Adipose tissue (tissue), 3 donors: Measurements from ENCODE around the gene COX7A2L. TPM values are rescaled to one million over a fixed set of nuclear protein-coding genes. Genes with fewer than 3 reads are reported as not detected.

Experiments
- H3K27ac ChIP-seq: one replicate; pipeline ENCODE4 v1.5.1; 2013; ENCODE audit warnings: low read depth, low read length
- WGBS, 3 donors: extraction: QIAGEN DNeasy Blood & Tissue Kit; methylation state at CpG; one replicate each; pipeline ENCODE4 v1.1.7; 2013; 5-methylcytosine and 5-hydroxymethylcytosine counted together
- polyA plus RNA-seq, 3 donors: library from polyadenylated mRNA; stranded (reverse); fragments of 200-250 nt; gene quantifications; one replicate each; pipeline ENCODE4 v1.2.3, GENCODE V29; 2013
- donor health status: healthy with polysubstance abuse.
- donor health status: Bipolar disorder and iron deficiency.
- donor health status: healthy.

Gene COX7A2L
- polyA plus RNA-seq, 3 donors, result 72.0 to 137 (median 99.4) TPM

DNA sequence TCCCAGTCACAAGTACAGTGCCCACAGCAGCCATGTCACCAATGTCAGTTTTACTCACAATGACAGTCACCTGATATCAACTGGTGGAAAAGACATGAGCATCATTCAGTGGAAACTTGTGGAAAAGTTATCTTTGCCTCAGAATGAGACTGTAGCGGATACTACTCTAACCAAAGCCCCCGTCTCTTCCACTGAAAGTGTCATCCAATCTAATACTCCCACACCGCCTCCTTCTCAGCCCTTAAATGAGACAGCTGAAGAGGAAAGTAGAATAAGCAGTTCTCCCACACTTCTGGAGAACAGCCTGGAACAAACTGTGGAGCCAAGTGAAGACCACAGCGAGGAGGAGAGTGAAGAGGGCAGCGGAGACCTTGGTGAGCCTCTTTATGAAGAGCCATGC lies 31.3 kb downstream of the COX7A2L start:
- WGBS, 3 donors, result 88 to 96% (median 95%) methylated on average over 5 of the region's 5 CpGs
- H3K27ac ChIP-seq, result no peak overlapping the region

DNA sequence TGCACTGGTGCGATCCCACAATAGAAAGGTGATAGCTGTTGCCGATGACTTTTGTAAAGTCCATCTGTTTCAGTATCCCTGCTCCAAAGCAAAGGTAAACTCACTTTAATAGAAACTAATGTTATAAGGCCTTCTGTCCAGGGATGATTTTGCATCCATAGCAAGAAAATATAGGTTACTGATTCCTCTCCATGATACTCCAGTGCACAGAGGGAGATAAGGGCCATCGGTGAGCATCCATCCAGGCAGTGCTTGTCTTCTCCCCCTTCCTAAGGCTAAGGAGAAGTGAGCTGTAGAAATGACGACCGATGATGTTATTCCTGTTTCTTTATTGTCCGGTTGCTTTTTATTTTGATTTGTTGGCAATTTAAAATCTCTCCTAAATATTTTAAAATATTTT lies 32.1 kb downstream of the COX7A2L start:
- 89 to 96% (median 93%) methylated on average over 6 of the region's 6 CpGs for WGBS, 3 donors

DNA sequence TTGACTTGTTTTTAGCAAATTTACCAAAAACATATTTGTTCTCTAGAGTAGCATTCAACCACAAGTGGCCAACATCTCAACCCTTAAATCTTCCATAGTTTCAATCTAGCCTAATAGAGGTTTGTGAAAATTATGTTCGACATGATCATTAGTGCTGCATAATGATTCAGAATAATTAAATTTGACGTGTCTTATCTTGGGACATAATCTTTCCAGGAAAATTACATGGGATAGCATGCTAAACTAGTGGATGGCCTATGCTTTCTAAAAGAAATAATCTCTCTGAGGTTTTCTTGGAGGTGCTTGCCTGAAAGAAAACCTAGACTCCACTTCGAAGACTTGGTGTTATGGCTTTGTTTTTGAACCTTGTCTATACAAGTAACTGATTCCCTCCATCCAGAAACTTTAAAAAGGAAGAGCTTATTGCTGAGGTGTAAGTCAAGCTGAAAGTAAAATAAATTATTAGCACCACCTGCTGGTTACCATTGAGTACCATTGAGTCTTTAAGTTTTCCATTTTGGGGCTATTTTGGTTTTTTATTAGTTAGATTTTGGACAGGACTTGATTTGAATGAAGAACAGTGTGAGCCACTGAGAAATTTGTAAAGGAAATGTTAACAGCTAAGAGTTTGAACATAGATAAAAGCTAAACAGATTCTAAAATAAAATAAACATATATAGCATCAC lies 32.7 kb downstream of the COX7A2L start:
- no peak overlapping the region for H3K27ac ChIP-seq
- WGBS, 3 donors, result 58 to 79% (median 78%) methylated on average over 3 of the region's 3 CpGs

More for the DNA sequence above, 32.1 kb downstream of the COX7A2L start:
- H3K27ac ChIP-seq, result no peak overlapping the region

DNA sequence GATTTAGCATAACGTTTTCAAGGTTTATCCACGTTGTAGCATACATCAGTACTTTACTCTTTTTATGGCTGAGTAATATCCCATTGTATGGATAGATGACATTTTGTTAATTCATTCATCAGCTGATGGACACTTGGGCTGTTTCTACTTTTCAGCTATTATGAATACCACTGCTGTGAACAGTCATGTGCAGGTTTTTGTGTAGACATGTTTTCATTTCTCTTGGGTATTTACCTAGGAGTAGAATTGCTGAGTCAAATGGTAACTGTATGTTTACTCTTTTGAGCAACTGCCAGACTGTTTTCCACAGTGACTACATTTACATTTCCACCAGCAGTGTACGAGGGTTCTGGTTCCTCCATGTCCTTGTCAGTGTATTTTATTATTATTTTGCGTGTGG lies 33.9 kb downstream of the COX7A2L start:
- H3K27ac ChIP-seq, result no peak overlapping the region
- 45 to 91% (median 76%) methylated on average over 4 of the region's 4 CpGs for WGBS, 3 donors

DNA sequence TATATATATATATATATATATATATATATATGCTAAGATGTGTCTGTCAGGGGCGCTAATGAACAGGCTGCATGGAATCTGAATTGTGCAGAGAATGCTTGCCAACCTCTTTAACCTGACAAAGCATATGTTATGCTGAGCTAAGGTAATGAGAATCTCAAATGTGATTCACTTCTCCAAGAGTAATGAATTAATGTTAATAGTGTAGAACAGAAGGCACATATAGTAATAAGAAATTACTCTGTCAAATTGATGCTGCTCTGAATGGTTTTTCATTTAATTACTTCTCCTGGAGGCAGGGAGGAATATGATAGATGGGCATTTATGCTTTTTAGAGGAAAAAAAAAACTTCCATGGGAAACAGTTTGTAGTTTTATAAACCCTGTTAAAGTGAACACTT lies 35.4 kb downstream of the COX7A2L start:
- 86 to 95% (median 91%) methylated on average over 1 of the region's 1 CpG for WGBS, 3 donors
- no peak overlapping the region for H3K27ac ChIP-seq

DNA sequence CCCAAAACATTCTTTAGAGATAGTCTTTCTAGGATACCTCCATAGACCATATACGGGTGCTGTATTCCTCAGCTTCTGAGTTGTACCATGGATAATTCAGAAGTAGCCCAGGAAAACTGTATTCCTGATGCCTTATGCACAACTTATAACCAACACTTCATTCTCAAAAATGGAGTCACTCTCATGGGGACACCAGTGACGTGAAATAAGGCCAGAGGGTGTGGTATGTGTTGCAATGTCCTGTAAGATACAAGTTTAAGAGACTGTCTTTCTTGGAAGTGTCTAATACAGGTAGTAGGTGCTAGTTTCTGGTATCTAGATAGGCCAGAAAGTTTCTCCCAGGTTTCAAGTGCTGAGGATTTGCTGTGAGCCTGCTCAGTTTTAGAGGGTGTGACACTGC lies 36.1 kb downstream of the COX7A2L start:
- WGBS, 3 donors, result 70 to 97% (median 76%) methylated on average over 2 of the region's 2 CpGs

DNA sequence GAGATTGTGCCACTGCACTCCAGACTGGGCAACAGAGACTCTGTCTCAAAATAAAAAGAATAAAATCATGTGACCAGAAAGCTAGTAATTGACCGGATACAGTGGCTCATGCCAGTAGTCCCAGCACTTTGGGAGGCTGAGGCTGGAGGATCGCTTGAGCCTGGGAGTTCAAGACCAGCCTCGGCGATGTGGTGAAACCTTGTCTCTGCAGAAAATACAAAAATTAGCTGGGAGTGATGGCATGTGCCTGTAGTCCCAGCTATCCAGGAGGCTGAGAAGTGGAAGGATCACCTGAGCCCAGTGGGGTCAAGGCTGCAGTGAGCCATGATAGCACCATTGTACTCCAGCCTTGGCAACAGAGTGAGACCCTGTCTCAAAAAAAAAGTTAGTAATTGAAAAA lies 36.8 kb downstream of the COX7A2L start:
- H3K27ac ChIP-seq, result no peak overlapping the region
- WGBS, 3 donors, result 96 to 98% (median 98%) methylated on average over 4 of the region's 4 CpGs

More for the DNA sequence above, 36.1 kb downstream of the COX7A2L start:
- no peak overlapping the region for H3K27ac ChIP-seq

DNA sequence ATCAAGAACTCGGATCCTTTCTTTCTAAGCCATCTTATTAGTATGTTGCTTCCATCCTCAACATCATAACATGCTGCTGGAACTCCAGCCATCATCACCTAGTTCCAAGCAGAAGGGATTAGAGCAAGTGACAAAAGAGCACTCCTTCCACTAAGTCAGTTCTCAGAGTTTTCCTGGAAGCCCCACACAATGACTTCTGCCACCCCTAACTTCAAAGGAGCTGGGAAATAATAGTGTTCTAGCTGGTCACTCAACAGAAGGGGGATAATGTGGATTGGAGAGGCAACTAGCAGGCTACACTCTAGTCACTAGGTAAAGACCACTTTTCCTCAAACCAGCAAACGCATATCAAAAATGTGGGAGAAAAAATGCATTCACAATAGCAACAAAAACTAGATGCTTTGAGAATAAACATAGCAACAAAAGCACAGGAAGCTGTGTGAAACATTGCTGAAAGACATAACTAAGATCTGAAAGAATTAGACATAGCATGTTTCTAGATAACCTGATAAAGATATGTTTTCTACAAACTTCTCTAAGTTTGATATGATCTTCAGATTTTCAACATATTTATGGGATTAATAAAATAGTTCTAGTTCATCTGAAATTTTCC lies 39.5 kb downstream of the COX7A2L start:
- WGBS, 3 donors, result 74 to 89% (median 86%) methylated on average over 2 of the region's 2 CpGs
- no peak overlapping the region for H3K27ac ChIP-seq

DNA sequence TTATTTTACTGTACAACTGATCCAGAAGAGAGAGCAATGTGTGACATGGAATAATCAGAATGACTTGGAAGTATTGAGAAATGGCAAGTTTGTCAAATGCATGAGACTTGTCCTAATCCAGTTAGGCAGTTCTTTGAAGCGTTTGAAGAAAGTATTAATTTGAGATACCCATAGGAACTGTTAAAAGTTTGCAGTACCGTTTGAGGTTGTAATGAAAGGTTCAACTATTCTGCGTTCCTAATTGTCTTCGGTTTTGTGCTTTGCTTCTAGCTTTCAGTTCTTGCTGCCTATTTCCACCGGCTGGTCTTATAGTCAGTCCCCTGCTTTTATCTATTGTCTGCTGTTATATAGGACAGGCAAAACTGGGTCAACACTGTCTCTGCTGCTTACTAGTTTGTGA lies 41.8 kb downstream of the COX7A2L start:
- 91 to 97% (median 96%) methylated on average over 5 of the region's 5 CpGs for WGBS, 3 donors
- no peak overlapping the region for H3K27ac ChIP-seq

DNA sequence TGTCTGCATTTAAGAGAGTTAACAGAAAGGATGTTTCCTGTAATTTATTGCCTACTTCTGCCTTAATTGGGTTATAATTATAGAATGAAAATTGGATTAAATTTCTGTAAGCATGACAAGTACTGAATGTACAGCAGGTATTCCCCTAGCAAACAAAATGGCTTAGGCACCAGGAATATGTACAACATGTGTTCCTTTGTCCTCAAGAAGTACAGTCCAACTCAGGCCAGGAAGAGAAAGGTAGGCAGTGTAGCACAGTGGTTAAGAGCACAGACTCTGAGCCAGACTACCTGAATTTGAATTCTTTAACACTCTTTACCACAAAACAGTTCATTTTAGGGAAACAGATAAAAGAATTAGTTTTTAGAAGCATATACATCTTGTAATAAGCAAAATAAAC lies 43.1 kb downstream of the COX7A2L start:
- no peak overlapping the region for H3K27ac ChIP-seq

DNA sequence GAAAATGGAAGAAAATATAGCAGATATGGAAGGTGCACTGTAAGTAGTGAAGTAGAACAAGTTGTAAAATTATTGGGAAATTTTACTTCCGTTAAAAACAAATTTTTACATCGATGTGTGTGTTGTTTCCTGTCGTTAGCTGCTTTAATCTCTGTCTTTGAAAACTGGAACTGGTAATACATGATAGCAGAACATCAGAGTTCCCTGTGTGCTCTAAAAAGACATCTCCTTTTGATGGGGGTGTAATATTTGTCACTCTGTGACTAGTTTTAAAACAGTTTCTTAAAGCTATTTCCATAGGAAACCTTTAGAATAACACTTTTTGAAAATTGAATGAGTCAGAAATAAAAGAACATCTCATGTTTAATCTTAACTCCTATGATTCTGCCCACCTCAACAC lies 43.5 kb downstream of the COX7A2L start:
- H3K27ac ChIP-seq, result no peak overlapping the region
- 67 to 90% (median 83%) methylated on average over 3 of the region's 3 CpGs for WGBS, 3 donors

DNA sequence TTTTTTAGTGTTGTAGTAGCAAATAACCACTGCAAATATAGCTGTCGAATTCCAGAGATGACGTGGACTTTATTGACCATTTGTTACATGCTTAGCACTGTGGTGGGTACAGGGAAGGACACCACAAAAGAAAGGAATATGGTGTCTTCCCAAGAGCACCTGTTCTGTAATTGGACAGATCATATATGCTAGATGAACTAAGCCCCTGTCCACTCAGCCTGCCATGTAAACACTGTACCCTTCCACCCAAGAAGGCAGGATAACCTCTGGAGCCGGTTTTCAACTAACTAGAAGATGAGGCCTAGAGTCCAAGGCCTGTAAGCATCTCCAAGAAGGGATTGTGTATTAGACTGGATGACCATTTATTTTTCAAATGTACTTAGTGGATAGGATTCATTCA lies 44.1 kb downstream of the COX7A2L start:
- H3K27ac ChIP-seq, result no peak overlapping the region
- WGBS, 3 donors, result 65 to 96% (median 86%) methylated on average over 3 of the region's 3 CpGs

DNA sequence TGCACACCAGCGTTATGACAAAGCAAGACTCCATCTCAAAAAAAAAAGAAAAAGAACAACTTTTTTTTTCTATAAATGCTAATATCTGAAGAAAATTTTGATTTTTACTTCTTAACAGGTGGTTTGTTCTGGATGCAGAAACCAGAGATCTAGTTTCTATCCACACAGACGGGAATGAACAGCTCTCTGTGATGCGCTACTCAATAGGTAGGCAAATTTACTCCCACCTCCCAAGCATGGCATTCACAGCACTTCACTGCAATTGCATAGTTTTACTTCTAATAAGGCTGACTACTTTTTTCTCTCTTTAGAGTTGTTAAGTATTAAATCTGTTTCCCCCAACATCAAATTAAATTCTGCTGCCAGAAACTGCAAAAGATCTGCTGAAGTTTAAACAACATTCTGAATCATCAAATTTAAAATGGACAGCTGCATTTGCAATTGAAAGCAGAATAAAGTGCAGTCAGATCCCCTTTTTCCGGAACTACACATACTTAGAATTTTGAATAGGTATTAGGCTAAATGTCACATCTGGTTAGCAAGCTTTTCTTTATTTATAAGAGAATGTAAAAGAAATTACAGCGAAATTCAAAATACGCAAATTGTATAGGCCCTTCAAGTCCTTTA lies 45.1 kb downstream of the COX7A2L start:
- 93 to 98% (median 94%) methylated on average over 6 of the region's 6 CpGs for WGBS, 3 donors
- H3K27ac ChIP-seq, result no peak overlapping the region

DNA sequence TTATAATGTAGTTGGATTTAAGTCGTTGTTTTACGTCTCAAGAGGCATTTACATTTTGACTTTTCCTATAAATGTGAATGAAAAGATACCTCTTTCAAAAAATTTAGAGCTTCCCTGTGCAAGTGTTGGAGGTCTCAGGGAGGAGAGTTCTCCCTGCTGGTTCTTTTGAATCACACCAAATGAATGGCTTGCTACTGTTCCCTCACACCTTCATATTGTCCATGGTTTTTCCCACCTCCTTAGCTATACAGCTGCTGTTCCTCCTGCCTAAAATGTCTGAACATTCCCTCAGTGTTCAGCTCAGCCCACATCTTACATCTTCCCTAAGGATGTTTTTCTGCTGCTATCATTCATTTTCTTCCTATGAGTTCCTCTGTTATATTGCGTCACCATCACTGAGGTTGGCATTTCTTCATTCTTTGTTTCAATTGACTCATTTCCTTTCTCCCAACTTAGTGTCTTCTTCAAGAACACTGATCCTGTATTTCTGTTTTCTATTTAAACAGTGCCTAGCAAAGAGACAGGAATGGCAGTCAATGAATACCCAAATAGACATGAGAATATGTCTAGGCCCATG lies 46.0 kb downstream of the COX7A2L start:
- 81 to 96% (median 85%) methylated on average over 3 of the region's 3 CpGs for whole genome bisulfite sequencing, 3 donors

DNA sequence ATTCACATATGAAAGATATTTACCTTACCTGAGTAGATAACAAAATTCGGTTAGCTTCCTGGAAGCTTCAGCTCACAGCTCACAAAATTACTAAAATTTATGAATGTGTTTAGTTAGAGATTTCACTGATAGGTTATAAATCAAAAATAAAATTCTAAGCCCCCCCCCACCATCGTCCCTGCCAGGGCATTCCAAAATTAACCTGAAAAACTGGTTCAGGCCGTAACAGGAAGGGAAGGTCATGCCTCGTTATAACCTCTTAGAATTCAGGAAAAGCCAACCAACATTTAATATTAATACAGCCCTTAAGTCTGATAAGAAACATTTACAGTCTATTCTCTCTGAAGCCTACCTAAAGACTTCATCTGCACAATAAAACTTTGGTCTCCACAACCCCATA lies 48.9 kb downstream of the COX7A2L start:
- WGBS, 3 donors, result 34 to 88% (median 82%) methylated on average over 4 of the region's 4 CpGs
- no peak overlapping the region for H3K27ac ChIP-seq

More for the DNA sequence above, 46.0 kb downstream of the COX7A2L start:
- no peak overlapping the region for H3K27ac ChIP-seq

DNA sequence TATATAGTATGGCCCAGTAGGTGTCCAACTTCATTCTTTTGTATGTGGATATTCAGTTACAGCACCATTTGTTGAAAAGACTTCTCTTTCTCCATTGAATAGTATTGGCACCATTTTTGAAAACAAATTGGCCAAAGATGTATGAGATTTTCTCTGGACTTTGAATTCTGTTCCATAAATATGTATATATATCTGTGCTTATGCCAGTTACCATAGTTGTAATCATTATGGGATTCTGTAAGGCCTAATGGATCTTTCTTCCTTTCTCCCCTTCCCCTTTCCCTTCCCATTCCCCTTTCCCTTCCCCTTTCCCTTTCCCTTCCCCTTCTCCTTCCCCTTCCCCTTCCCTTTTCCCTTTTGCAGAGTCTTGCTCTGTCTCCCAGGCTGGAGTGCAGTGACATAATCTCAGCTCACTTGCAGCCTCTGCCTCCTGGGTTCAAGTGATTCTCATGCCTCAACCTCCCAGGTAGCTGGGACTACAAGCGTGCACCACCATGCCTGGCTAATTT lies 51.0 kb downstream of the COX7A2L start:
- H3K27ac ChIP-seq, result no peak overlapping the region
- WGBS, 3 donors, result 94 to 95% (median 94%) methylated on average over 1 of the region's 1 CpG

DNA sequence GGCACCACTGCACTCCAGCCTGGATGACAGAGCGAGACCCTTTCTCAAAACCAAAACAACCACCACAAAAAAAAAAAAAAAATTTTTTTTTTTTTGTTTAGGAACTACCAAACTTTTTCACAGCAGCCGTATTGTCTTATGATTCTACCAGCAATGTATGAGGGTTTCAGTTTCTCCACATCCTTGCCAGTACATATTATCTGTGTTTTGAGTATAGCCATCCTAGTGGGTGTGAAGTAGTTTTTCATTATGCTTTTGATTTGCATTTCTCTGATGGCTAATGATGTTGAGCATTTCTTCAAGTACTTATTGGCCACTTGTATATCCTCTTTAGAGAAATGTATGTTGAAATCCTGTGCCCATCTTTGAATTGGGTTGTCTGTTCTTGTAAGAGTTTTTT lies 51.7 kb downstream of the COX7A2L start:
- WGBS, 3 donors, result 98 to 100% (median 100%) methylated on average over 2 of the region's 2 CpGs
- H3K27ac ChIP-seq, result no peak overlapping the region

DNA sequence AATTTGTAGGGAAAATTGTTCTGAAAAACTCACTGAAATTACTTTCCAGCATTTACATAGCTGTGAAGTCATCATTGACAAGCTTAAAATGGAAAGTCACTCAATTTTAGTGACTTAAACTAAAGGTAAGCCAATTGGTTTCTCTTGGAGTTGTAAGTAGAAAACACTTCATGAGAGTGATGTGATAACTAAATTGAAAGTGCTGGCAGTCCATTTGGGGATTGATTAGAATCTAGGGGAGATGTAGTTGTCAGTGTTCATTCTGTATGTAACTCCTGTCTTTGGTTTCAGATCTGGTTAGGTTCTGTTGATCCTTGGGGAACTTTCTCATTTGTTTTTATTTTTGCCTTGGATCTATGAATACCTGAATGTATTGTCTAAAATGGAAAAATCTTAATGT lies 53.8 kb downstream of the COX7A2L start:
- H3K27ac ChIP-seq, result no peak overlapping the region

DNA sequence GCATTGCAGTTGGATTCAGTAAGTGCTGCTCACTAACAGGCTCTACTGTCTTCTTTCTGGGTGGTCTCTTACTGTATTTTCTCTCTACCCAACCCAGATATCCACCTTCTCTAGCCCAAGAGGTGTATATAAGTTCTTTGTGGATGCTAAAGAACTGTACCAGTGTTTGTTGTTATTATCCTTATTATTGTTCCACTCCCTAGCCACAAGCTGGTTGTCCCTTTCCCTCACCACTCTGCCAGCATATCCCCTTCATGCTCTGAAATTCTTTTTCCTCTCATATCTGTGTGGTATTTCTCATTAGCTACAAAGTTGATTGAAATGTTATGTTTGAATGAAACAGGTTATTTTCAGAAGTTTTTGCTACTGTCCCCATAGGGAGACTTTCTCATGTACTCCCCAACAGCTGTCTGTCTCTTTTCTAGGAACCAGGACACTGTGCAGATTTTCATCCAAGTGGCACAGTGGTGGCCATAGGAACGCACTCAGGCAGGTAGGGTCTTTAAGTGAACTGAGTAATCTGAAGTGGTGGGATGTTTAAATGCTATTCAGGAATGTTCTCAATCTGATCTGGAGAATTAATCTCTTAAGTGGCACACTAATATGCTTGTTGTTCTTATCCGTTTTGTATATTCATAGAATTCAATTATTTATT lies 56.8 kb downstream of the COX7A2L start:
- 95 to 100% (median 97%) methylated on average over 2 of the region's 2 CpGs for WGBS, 3 donors
- no peak overlapping the region for H3K27ac ChIP-seq
